Measurements from ENCODE around the gene PRRC1.

- TF ChIP-seq CTCF (IDR thresholded peaks at IDR 0.05) (peak in 1 of 4 experiments; percentile 19), POLR2AphosphoS5 (IDR thresholded peaks at IDR 0.05) (no peak)
Observed at GRCh38 chr5:127562252-127562651, 44.8 kb downstream of the PRRC1 start.

Data from prostate gland (tissue), 2 donors.